Endothelial cell of umbilical vein (primary cell): ENCODE data around the gene GALNT9. TPM values are rescaled to one million over a fixed set of nuclear protein-coding genes. Genes with fewer than 3 reads are reported as not detected.

Experiments
- BruUV-seq: library from RNA; stranded (reverse); fragments of 400-500 nt; replicated peaks from 2 replicates; lab custom pipeline; 2021; lab: Mats Ljungman, UMichigan
- CTCF ChIA-PET: fragments of 300-600, 350-600 bp; sonication (Branson Sonifier 250); formaldehyde crosslinking; loops from one replicate; lab custom pipeline; 2021; ENCODE audit warnings: antibody characterized with exemption, inconsistent platforms; lab: Charles Lee
- POLR2A ChIA-PET: fragments of 300-600, 350-600 bp; sonication (Branson Sonifier 250); formaldehyde crosslinking; loops from one replicate; lab custom pipeline; 2021; ENCODE audit warnings: antibody characterized with exemption, inconsistent platforms; lab: Charles Lee
- DNase-seq: peaks from one replicate; pipeline ENCODE4 v3.0.0-alpha.2; 2011; ENCODE audit warnings: low read depth, low spot score
- FAIRE-seq: peaks from 2 replicates; lab custom pipeline; 2011; peaks lifted over from hg19 to GRCh38; lab: Jason Lieb, UNC
- H2AFZ ChIP-seq: 2 replicates; pipeline ENCODE4 v1.6.0; 2012; ENCODE audit warnings: low read depth, low read length, control low read depth, inconsistent platforms
- H3K27ac ChIP-seq: 2 replicates; pipeline ENCODE4 v1.5.1; 2011; ENCODE audit warnings: low read depth, mild to moderate bottlenecking, control low read depth, low read length, moderate library complexity; ENCODE audit not compliant: insufficient read depth
- H3K27me3 ChIP-seq, 2 experiments: 2 replicates each; pipeline versions ENCODE4 v1.6.0 to v1.6.1; 2011; ENCODE audit warnings: low read length in 2 of 2, mixed read lengths in 1 of 2; ENCODE audit not compliant: control insufficient read depth in 2 of 2, insufficient read depth in 2 of 2
- H3K36me3 ChIP-seq, 2 experiments: 2 replicates in 1 of 2; 3 replicates in 1 of 2; pipeline ENCODE4 v1.5.1; 2011; ENCODE audit warnings: low read length in 2 of 2, mild to moderate bottlenecking in 1 of 2, moderate library complexity in 1 of 2; ENCODE audit not compliant: control insufficient read depth in 2 of 2, insufficient read depth in 2 of 2; ENCODE audit errors: extremely low read depth in 1 of 2
- H3K4me1 ChIP-seq: 3 replicates; pipeline ENCODE4 v1.5.1; 2011; ENCODE audit warnings: mild to moderate bottlenecking, low read length; ENCODE audit not compliant: control insufficient read depth, insufficient read depth; ENCODE audit errors: extremely low read depth
- H3K4me2 ChIP-seq: 2 replicates; pipeline ENCODE4 v1.6.1; 2011; ENCODE audit warnings: low read length, control low read depth, mixed read lengths; ENCODE audit not compliant: insufficient read depth
- H3K4me3 ChIP-seq, 3 experiments: fragments of 200-600 bp in 1 of 3; sonication (generic), shearing (Covaris generic) in 1 of 3; replicated peaks in 1 of 3; 2 replicates each; pipeline ENCODE4 v1.5.1; 2011 to 2016; ENCODE audit warnings: control low read depth in 3 of 3, low read length in 3 of 3, mild to moderate bottlenecking in 2 of 3, inconsistent platforms in 1 of 3, low read depth in 1 of 3, moderate library complexity in 1 of 3; ENCODE audit not compliant: insufficient read depth in 1 of 3
- H3K79me2 ChIP-seq: 2 replicates; pipeline ENCODE4 v1.6.0; 2012; ENCODE audit warnings: low read length, inconsistent platforms; ENCODE audit not compliant: control insufficient read depth, insufficient read depth
- H3K9ac ChIP-seq: replicated peaks from 2 replicates; pipeline ENCODE3; 2011; ENCODE audit warnings: low read length, control low read depth; ENCODE audit not compliant: insufficient read depth; ENCODE audit errors: extremely low read depth
- H3K9me1 ChIP-seq: replicated peaks from 3 replicates; pipeline ENCODE4 v1.6.0; 2011; ENCODE audit warnings: mild to moderate bottlenecking, low read length; ENCODE audit not compliant: control insufficient read depth, insufficient read depth; ENCODE audit errors: extremely low read depth
- H3K9me3 ChIP-seq: replicated peaks from 2 replicates; pipeline ENCODE4 v1.5.1; 2012; ENCODE audit warnings: low read length, inconsistent platforms; ENCODE audit not compliant: control insufficient read depth, insufficient read depth
- H4K20me1 ChIP-seq: replicated peaks from 2 replicates; pipeline ENCODE3; 2011; ENCODE audit warnings: mild to moderate bottlenecking, low read length; ENCODE audit not compliant: control insufficient read depth, insufficient read depth; ENCODE audit errors: extremely low read depth
- EZH2 ChIP-seq: IDR thresholded peaks from 2 replicates; pipeline ENCODE4 v1.6.1; 2012; ENCODE audit warnings: borderline replicate concordance, low read depth, mild to moderate bottlenecking, moderate library complexity, low read length, inconsistent platforms; ENCODE audit not compliant: severe bottlenecking
- FOS ChIP-seq: IDR thresholded peaks from 2 replicates; pipeline ENCODE4 v1.6.1; 2011; ENCODE audit warnings: mild to moderate bottlenecking, low read length, moderate library complexity, borderline replicate concordance; ENCODE audit not compliant: insufficient read depth
- GATA2 ChIP-seq: IDR thresholded peaks from 2 replicates; pipeline ENCODE4 v1.7.0; 2011; ENCODE audit warnings: low read depth, mild to moderate bottlenecking, moderate library complexity, mixed read lengths, low read length; ENCODE audit not compliant: insufficient read length, insufficient read depth
- JUN ChIP-seq: IDR thresholded peaks from 2 replicates; pipeline ENCODE4 v1.6.1; 2011; ENCODE audit warnings: borderline replicate concordance, low read depth; ENCODE audit not compliant: insufficient read length, insufficient read depth
- MYC ChIP-seq: IDR thresholded peaks from one replicate; pipeline ENCODE4 v1.6.1; 2011; ENCODE audit warnings: mild to moderate bottlenecking, low read depth, low read length
- POLR2A ChIP-seq: IDR thresholded peaks from 2 replicates; pipeline ENCODE4 v1.6.1; 2012; ENCODE audit warnings: low read depth, mild to moderate bottlenecking, control low read depth, low read length
- POLR2AphosphoS5 ChIP-seq: IDR thresholded peaks from 2 replicates; pipeline ENCODE4 v1.6.1; 2012; ENCODE audit warnings: low read depth, mild to moderate bottlenecking, control low read depth, low read length, moderate library complexity; ENCODE audit not compliant: insufficient read depth
- dilution Hi-C: fragments of 300-500 bp; cut with MboI; formaldehyde crosslinking; loops from one replicate; pipeline ENCODE4 v1.15.0; 2019; ENCODE audit warnings: low sequenced_read_pairs; ENCODE audit not compliant: extremely low pct_ligation_motif_present
- intact Hi-C: fragments of 100-400 bp; cut with micrococcal nuclease; formaldehyde crosslinking; loops from one replicate; pipeline ENCODE4 v1.10.0; 2022
- polyA plus RNA-seq, 4 experiments: library from polyadenylated mRNA; depleted of rRNA in 3 of 4; stranded (reverse) in 3 of 4; unstranded in 1 of 4; fragments of >200 nt; gene quantifications; 2 replicates each; pipeline versions ENCODE4 v1.2.1 to v1.2.3, GENCODE V29; 2011 to 2012; ENCODE audit warnings: missing spikeins in 1 of 4
- total RNA-seq: library from RNA; stranded (reverse); gene quantifications from 2 replicates; pipeline ENCODE4 v1.2.3, GENCODE V29; 2021
- TF ChIP-seq, protein P1 (sequence below), 2 donors: IDR thresholded peaks; 1 replicate in 1 of 2; 2 replicates in 1 of 2; pipeline ENCODE4 v1.5.1; 2011; ENCODE audit warnings: low read length in 2 of 2, mild to moderate bottlenecking in 2 of 2, moderate library complexity in 2 of 2, control low read depth in 1 of 2, inconsistent platforms in 1 of 2, low read depth in 1 of 2; ENCODE audit not compliant: insufficient read depth in 1 of 2; ENCODE audit errors: extremely low read depth in 1 of 2
- TF ChIP-seq, protein P2 (sequence below): IDR thresholded peaks from 2 replicates; pipeline ENCODE4 v1.6.1; 2011; ENCODE audit not compliant: insufficient read depth, insufficient read length

The GALNT9 gene
- total and polyA plus RNA-seq, 2 donors (not counting 3 experiments of a cell fraction or from before 2014, with no cell fraction given) = 0.14 to 0.73 TPM

GRCh38 chr12:132330549-132330881, 1.1 kb upstream of the GALNT9 start:
- no TSS peak for BruUV-seq
- DNase-seq (no peak), FAIRE-seq (no peak)
- no peaks in the 10 kb centered on the region for H4K20me1 ChIP-seq
- H3K79me2 ChIP-seq = no peaks in the 10 kb centered on the region
- no peak overlapping the region for H3K27ac ChIP-seq
- no peak overlapping the region for H3K9ac ChIP-seq
- no peak overlapping the region for H3K4me3 ChIP-seq
- ChIA-PET POLR2A (no interaction called here), CTCF (no interaction called here)
- no peaks in the 10 kb centered on the region for H3K36me3 ChIP-seq
- peaks cover 0 to 2% of the 10 kb centered on the region in 2 experiments for H3K27me3 ChIP-seq
- dilution Hi-C loops (no loop called here), intact Hi-C loops (no loop called here)
- H3K4me1 ChIP-seq = no peaks in the 10 kb centered on the region
- H2AFZ ChIP-seq = no peak overlapping the region
- no peak for TF ChIP-seq MYC
- TF ChIP-seq POLR2AphosphoS5 = no peak
- TF ChIP-seq EZH2 = no peak
- TF ChIP-seq, protein P1, sequence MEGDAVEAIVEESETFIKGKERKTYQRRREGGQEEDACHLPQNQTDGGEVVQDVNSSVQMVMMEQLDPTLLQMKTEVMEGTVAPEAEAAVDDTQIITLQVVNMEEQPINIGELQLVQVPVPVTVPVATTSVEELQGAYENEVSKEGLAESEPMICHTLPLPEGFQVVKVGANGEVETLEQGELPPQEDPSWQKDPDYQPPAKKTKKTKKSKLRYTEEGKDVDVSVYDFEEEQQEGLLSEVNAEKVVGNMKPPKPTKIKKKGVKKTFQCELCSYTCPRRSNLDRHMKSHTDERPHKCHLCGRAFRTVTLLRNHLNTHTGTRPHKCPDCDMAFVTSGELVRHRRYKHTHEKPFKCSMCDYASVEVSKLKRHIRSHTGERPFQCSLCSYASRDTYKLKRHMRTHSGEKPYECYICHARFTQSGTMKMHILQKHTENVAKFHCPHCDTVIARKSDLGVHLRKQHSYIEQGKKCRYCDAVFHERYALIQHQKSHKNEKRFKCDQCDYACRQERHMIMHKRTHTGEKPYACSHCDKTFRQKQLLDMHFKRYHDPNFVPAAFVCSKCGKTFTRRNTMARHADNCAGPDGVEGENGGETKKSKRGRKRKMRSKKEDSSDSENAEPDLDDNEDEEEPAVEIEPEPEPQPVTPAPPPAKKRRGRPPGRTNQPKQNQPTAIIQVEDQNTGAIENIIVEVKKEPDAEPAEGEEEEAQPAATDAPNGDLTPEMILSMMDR (IDR thresholded peaks at IDR 0.05; ENCODE audit: extremely low read depth in 1 of 2, insufficient read depth in 1 of 2, low read depth in 1 of 2, low read length in 2 of 2) = no peak
- TF ChIP-seq POLR2A = no peak
- TF ChIP-seq JUN = no peak
- TF ChIP-seq GATA2 = no peak
- TF ChIP-seq, protein P2, sequence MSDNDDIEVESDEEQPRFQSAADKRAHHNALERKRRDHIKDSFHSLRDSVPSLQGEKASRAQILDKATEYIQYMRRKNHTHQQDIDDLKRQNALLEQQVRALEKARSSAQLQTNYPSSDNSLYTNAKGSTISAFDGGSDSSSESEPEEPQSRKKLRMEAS = no peak
- no peak for TF ChIP-seq FOS
- H3K9me3 ChIP-seq = no peaks in the 10 kb centered on the region
- no peaks in the 10 kb centered on the region for H3K9me1 ChIP-seq
- H3K4me2 ChIP-seq = no peak overlapping the region
